Activated naive CD4-positive, alpha-beta T cell treated with Interleukin-2 at 50 U/mL for 16 hours (primary cell): ENCODE measurements around the gene ZC3H15.
"Not testable (repeated sequence)": the region's sequence is repeated elsewhere in the genome, so short reads cannot be mapped to it uniquely, and the experiment has no call there.

Experiments
- DNase-seq: peaks from one replicate; pipeline ENCODE4 v3.0.0-alpha.2; 2020

The ZC3H15 gene

DNA sequence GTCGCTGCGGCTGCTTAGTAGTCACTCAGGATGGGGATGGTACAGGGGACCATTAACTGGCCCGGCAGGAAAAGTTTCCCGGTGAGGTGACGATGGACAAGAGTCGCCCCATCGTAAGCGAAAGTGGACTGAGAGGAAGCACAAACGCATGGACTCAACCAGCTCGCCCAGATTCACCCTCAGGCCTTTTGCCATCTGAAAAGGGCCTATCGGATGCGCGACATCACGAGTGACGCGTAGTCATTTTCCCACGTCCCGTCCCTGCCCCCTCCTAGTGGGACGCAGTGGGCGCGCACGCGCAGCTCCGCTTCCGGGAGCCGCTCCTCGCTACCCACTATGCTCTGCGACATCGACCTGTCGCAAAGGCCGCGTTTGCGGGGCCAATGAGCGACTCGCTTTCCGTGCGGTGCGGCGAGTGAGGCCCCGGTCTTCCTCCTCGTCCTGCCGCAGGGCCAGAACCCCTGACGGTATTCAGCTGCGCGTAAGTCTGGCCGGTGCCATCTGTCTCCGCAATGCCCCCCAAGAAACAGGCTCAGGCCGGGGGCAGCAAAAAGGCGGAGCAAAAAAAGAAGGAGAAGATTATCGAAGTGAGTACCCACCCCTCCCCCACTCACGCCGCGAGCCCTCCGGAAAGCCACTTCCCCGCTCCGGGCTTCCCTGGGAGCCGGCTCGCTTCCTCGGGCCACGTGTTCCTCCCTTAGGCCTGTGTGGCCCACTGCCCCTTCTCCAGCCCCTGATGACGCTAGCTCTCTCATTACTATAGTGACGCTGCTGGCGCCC is at the start of gene ZC3H15:
TSS of gene ZC3H15 (plus strand) at position 390 of the 780 bp plus-strand sequence. CDS start at position 513, 123 bp downstream.
- peak; percentile 97 for DNase-seq

DNA sequence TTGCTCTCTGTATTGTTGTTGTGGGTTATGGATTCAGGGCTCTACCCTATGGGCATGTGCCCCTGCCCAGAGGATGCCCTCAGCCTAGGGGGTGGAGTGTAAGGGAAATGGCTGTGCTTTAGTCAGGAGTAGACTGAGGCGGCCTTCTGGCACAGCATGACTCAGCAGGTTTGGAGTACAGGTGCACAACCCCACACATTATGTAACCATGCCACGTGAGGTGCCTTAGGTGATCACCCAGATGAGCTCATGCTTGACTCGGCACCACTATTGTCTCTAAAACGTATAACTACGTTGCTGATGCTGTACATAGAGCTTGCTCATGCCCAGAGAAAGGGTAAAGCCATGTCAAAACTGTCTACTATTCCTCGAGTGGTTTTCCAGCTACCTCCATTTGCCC is 48.3 kb upstream of the ZC3H15 start:
- no peak for DNase-seq

DNA sequence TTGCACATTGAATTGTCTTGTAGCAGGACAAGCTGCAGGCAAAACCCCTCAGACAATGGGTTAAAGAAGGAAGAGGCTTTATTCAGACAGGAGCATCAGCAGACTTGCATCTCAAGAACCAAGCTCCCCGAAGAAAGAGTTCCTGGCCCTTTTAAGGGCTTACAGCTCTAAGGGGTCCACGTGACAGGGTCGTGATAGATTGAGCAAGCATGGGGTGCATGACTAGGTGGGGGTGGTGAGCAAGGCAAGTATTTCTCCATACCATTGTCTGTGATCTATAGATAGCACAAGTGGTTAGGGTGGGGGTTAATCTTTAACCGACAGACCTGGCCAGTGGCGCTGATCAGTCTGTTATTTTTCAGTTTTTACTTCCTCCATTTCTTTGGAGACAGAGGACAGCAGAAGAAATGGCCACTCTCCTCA is 46.4 kb upstream of the ZC3H15 start:
- not testable (repeated sequence) for DNase-seq

DNA sequence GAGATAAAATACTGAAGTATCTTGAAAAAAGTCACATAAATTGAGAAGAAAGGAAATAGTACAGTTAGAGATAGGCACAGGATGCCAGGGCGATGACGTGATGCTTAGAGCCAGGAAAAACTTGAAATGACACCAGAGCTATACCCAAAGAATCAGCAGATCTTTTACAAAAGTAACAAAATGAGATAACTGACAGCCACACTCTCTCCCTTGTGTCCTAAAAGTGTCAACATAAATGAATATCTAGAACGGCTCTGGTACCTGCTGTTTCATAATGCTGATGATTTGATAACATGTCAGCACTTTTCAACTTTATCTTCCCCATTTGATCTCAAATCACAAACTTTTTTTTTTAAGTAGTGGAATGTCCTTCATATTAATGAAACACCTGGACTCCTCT is 45.6 kb upstream of the ZC3H15 start:
- no peak for DNase-seq

DNA sequence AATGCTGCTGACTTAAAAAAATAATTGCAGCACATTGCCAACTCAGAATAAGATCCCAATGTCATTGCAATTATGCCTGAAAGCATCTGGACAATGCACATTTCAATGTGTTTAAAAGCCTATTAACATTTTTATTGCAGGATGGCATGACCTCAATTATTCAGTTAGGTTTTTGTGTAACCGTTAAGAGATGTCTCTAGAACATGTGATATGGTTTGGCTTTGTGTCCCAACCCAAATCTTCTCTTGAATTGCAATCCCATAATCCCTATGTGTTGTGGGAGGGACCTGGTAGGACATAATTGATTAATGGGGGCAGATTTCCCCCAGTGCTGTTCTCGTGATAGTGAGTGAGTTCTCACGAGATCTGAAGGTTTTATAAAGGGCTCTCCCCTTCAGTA is 43.2 kb upstream of the ZC3H15 start:
- no peak for DNase-seq

DNA sequence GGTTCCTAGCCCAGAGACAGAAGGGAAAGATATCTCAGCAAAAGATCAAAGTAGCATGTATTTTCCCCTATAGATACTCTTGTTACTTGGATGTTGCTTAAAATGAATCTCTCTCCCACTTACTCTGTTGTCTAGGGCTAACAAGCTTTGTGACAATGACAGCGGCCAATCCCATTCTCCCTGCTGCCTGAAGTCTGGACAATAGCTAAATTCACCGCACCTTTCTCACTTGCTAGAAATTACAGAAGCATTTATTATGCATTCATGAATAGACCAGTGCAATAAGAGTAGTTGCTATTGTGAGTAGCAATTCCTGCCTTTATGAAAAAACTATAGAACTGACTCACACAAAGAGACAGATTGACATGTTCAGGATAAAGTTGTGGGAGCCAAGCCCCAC is 42.2 kb upstream of the ZC3H15 start:
- no peak for DNase-seq

DNA sequence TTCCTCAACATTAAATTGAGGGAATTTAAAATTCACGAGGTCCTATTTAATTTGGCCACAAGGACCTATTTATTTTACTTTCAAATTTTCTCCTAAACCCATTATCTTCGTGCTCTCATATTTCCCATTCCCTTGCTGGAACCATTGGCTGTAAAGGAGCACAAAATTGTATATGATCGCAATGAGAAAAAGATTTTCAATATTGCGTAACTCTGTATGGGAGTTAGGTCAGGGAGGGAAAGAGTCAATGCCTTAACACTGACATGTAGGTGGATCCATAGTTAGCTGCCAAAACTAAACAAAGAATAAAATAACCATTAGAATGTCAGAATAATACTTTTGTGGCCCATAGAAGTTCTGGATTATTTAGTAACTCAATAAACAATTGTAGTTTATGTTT is 40.6 kb upstream of the ZC3H15 start:
- no peak for DNase-seq

DNA sequence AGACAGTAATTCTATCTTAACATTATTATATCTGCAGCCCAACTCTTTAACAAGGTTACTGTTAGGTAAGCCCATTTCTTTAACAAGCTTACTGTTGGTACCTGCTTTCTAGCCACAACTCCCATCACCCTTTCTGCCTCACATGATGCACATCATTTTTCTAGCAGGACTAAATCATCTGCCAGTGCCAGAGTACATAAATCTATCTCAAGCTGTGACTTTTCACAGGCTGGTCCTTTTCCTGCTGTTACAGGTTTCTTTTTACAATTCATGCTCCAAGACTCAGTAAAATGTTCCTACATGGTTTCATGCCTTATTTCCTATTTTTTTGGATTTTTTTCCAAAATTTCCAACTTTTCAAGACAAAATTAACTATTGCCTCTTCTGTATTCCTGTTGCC is 30.4 kb upstream of the ZC3H15 start:
- DNase-seq, result no peak

DNA sequence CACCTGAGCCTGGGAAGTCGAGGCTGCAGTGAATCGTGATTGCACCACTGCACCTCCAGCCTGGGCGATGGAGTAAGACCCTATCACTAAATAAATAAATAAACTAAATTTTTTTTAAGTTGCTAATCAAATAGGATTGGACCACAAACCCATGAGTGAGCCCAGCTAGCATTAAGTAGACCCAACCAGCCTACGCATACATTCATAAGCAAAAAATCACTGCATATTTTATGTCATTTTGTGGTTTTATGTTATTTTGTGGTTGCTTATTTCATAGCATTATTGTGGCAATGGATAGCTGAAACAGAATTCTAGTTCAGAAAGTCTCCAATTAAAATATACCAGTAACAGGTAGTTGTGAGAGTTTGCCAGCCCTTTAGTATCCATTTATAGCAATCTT is 29.1 kb upstream of the ZC3H15 start:
- no peak for DNase-seq

DNA sequence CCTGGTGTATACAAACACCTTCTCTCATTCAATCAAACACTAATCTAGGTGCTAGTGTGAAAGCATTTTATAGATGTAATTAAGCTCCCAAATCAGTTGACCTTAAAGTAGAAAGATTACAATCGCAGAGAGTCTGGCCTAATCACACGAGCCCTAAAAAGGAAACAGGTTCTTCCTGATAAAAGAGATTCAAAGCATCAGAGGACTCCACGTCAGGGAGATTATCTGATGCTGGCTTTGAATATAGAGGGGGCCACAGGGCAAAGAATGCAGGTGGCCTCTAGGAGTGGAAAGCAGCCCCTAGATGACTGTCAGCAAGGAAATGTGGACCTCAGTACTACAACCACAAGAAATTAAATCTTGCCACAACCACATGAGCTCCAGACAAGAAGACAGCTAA is 28.2 kb upstream of the ZC3H15 start:
- DNase-seq, result no peak

DNA sequence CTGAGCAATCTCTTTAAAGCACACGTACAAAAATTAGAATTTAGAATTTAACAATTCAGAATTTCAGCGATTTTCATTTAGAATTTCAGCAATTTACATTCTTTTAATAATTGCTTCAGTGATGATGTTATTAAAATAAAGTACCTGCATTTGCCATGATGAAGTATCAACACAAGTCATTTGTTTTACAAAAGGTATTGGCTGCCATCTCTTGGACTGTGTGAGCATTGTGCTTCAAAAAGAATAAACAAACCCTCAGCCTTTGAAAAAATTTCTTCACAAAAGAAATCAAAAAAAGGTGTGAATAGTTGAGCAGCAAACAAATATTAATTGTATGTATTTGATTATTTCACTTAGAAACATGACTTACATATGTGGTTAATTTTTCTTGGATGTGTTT is 27.1 kb upstream of the ZC3H15 start:
- DNase-seq, result no peak

DNA sequence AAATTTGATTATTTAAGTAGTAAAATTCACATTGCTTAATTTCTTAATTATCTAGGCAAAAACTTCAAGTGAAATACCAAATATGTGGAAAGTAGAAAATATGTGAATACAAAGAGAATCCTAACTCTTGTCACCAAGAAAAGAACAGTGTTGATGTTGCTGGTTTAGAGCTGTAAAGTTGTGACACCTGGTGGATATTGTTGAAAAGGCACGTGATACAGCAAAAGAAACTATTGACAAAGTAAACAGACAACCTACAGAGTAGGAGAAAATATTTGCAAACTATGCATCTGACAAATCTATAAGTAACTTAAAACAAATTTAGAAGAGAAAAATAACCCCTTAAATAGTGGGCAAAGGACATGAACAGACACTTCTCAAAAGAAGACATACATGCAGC is 25.6 kb upstream of the ZC3H15 start:
- no peak for DNase-seq

DNA sequence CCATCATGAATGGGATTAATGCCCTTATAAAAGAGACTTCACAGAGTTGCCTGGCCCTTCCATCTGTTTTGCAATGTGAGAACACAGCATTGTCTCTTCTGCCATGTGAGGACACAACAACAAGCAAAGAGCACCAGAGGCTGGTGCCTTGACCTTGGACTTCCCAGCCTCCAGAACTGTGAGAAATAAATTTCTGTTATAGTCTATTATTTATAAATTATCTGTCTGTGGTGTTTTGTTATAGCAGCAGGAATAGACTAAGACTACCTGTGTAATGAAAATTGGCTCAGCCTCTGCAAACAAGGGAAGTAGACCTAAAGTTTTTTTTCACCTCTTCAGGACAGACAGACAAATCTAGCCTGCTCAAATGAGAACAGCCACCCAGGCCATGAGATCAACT is 19.3 kb upstream of the ZC3H15 start:
- no peak for DNase-seq

DNA sequence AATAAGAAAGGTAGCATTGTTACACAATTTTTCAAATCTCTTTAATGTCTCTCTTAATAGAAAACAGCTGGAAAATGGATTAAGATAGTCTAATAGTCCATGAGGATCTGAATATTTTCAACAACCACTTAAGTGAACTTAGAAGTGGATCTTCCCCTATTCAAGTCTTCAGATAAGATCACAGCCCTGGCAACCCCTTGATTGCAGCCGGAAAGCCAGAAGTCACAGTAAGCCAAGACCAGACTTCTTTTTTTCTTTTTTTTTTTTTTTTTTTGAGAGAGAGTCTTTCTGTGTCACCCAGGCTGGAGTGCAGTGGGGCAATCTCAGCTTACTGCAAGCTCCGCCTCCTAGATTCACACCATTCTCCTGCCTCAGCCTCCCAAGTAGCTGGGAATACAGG is 18.6 kb upstream of the ZC3H15 start:
- DNase-seq, result no peak

DNA sequence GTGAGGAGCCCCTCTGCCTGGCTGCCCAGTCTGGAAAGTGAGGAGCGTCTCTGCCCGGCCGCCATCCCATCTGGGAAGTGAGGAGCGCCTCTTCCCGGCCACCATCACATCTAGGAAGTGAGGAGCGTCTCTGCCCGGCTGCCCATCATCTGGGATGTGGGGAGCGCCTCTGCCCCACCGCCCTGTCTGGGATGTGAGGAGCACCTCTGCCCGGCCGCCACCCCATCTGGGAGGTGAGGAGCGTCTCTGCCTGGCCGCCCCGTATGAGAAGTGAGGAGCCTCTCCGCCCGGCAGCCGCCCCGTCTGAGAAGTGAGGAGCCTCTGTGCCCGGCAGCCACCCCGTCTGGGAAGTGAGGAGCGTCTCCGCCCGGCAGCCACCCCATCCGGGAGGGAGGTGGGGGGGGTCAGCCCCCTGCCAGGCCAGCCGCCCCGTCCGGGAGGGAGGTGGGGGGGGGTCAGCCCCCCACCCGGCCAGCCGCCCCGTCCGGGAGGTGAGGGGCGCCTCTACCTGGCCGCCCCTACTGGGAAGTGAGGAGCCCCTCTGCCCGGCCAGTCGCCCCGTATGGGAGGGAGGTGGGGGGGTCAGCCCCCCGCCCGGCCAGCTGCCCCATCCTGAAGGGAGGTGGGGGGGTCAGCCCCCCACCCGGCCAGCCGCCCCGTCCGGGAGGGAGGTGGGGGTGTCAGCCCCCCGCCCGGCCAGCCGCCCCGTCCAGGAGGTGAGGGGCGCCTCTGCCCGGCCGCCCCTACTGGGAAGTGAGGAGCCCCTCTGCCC is 13.2 kb upstream of the ZC3H15 start:
- not testable (repeated sequence) for DNase-seq

DNA sequence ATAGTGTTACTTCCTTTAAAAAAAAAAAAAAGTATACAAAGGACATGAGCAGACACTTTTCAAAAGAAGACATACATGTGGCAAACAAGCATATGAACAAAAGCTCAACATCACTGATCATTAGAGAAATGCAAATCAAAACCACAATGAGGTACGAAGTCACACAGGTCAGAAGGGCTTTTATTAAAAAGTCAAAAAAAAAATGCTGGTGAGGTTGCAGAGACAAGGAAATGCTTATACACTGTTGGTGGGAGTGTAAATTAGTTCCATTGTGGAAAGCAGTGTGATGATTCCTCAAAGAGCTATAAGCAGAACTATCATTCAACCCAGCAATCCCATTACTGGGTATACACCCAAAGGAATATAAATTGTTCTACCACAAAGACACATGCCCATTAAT is 11.8 kb upstream of the ZC3H15 start:
- not testable (repeated sequence) for DNase-seq

DNA sequence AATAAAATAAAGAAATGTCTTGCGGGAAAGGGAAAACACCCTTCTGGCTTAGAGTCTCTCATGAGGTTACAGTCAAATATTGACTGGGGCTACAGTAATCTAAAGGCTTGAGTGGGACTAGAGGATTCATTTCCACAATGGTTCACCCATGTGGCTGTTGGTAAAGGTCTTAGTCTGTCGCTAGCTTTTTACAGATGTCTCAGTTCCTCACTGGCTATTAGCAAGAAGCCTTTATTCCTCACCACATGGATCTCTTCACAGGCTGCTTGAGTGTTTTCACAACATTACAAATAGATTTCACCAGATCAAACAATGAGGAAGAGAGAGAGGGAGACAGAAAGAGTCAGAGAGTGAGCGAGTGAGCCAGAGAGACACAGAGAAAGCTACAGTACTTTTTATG is 8.3 kb upstream of the ZC3H15 start:
- DNase-seq, result no peak

DNA sequence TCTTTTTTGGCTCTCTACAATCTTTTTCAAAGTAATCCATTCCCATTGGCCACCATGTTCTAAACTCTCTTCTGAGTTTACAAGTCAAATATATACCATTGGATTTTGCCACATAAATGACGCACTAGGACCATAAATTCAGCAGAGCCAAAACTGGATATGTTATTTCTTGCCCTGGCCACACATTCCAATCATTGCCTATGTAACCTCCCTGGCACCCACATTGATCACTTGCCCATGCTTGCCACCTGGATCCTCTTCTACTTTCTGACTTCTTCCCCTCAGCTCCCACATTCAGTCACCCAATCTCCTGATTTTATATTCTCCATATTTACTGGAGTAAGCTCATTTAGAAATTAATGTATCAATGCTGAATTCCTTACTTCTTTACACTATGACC is 5.1 kb upstream of the ZC3H15 start:
- DNase-seq, result no peak

DNA sequence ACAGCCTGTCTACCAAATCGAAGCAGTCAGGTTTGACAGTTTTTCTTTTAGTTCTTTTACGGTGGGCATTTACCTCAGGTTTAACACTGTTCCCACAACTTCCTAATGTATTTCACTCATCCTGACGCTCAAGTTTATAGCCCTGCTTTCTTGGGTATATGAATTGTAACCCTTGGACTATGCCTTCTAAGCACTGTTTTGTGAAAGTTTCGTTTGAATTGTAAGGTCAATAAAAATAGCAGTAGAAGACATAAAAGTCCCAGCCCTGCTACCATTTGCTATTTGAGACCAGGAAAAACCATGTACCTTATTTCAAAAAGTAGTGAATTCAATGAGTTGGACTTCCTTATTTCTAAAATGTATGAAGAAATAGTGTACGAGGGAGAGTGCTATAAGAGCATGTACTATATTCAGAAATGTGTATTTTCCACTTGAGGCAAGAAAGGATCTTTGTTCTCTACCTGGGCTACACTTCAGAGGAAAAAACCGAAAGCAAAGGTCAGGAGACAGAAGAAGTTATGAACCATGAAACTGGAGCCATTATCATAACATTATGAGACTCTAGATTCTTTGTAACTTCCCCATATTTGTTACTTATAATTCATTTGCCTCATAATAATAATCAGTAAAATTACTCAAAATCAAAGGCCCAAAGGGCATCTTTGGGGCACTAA is 1.9 kb upstream of the ZC3H15 start:
- DNase-seq, result no peak

DNA sequence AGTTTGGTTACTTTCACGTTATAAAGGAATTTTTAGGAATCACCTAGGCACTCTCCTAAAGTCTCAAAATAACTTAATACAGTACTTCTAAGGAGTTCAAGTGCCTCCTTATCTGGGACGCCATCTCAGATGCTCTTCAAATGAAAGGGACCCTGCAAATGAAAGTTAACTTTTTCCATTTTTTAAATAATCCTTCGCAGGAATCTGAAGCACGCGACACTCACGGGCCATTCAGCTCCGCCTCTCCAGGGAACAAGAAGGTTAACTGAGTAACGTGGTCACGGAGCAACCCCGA is 537 bp upstream of the ZC3H15 start:
- no peak for DNase-seq

DNA sequence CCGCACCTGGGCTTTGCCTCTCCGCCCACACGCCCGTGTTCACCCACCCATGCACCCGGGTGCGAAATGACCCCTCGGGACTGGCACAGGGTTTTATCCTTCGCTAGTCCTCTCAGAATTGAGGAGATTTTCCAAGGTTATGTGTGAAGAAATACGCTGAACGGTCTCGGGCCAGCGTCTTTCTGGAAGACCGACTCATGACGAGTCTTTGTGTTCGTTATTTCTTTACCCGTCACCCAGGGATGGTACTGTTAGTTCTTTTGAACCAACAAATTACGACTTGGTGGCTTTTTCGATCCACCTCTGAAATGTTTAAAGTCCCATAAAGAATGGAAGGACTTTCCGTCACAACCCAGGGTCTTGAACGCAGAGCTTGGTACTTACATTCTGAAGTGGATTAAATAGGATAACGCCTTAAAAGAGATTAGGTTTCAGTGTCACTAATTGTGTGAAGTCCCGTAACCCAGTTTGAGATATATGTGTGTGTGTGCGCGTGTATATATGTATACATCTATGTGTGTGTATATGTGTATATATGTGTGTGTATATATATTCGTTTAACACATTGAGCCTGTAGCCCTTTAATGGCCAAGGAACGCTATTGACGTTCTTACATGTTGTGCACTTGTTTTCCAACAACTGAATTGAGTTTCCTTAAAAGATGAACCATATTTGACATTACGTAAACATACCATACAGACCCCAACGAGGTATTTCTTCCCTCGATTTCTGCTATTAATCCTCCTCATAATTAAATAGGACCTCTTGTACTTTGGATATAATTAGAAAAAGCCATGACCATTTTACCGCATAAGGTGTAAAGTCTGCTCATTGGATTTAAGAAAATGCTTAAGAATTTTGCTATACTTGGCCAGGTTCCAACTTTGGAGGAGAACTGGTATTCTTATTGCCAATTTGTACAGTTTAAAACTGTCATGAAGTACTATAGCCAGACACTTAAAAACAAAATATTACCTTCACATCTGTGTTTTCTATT is 889 bp downstream of the ZC3H15 start:
- no peak for DNase-seq

DNA sequence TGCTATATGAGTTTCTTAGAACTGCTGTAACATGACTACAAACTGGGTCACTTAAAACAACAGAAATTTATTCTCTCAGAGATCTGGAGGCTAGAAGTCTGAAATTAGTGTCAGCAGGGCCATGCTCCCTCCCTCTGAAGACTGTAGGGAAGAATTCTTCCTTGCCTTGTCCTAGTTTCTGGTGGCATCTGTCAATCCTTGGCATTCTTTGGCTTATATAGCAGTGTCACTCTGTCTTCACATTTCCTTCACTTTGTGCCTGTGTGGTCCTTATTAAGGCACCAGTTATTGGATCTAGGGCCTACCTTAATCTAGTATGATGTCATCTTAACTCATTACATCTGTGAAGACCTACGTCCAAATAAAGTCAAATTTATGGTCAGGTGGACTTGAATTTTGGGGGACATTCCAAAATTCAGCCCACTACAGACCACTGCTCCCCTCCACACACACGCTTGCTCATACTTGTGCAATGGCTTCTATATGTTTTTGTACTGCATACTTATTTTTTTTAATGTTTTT is 7.6 kb downstream of the ZC3H15 start:
- no peak for DNase-seq

DNA sequence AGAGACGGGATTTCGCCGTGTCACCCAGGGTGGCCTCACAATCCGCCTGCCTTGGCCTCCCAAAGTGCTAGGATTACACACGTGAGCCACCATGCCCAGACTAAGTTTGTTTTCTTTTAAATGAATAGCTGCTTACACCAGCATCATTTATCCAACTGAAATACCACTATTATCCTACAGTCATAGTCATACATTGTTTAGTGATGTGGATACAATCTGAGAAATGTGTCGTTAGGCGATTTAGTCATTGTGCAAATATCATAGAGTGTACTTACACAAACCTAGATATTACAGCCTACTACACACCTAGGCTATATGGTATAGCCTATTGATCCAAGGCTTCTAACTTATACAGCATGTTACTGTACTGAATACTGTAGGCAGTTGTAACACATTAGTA is 10.3 kb downstream of the ZC3H15 start:
- DNase-seq, result no peak
